ENCODE results near the gene SMIM45.

The SMIM45 gene

GRCh38 chr22:41951898-41952474 is at the start of gene SMIM45:
Gene SMIM45, plus strand, starts transcription at chr22:41952150.
- Histone ChIP-seq H3K27me3 (ENCODE audit: control insufficient read depth, insufficient read depth, low read length) (no peaks in the 10 kb centered on the region), H3K36me3 (ENCODE audit: control insufficient read depth, insufficient read depth, low read length) (no peaks in the 10 kb centered on the region), H3K9me3 (ENCODE audit: control insufficient read depth, low read length) (no peaks in the 10 kb centered on the region), H2AFZ (no peak within 1 kb of the TSS), H3K4me3 (ENCODE audit: low read depth, low read length) (no peak within 1 kb of the TSS), H3K79me2 (no peaks in the 10 kb centered on the region), H3K4me1 (no peaks in the 10 kb centered on the region), H3K4me2 (ENCODE audit: low read length) (no peak within 1 kb of the TSS), H3K9ac (no peak within 1 kb of the TSS), H3K27ac (no peak within 1 kb of the TSS)
- TF ChIP-seq CTCF (IDR thresholded peaks at IDR 0.05): no peak

GRCh38 chr22:41902932-41903421 is 49.0 kb upstream of the SMIM45 start:
- no peak overlapping the region for H2AFZ ChIP-seq
- H3K4me2 ChIP-seq (ENCODE audit: low read length): no peak overlapping the region
- no peaks in the 10 kb centered on the region for H3K27me3 ChIP-seq (ENCODE audit: control insufficient read depth, insufficient read depth, low read length)
- no peaks in the 10 kb centered on the region for H3K36me3 ChIP-seq (ENCODE audit: control insufficient read depth, insufficient read depth, low read length)
- H3K9ac ChIP-seq: no peak overlapping the region
- no peaks in the 10 kb centered on the region for H3K9me3 ChIP-seq (ENCODE audit: control insufficient read depth, low read length)
- no peak overlapping the region for H3K4me3 ChIP-seq (ENCODE audit: low read depth, low read length)
- no peaks in the 10 kb centered on the region for H3K4me1 ChIP-seq
- no peak overlapping the region for H3K27ac ChIP-seq
- TF ChIP-seq CTCF (IDR thresholded peaks at IDR 0.05): no peak
- H3K79me2 ChIP-seq: no peaks in the 10 kb centered on the region

GRCh38 chr22:41904450-41905410 is 47.2 kb upstream of the SMIM45 start:
- H3K27me3 ChIP-seq (ENCODE audit: control insufficient read depth, insufficient read depth, low read length): no peaks in the 10 kb centered on the region
- H3K4me2 ChIP-seq (ENCODE audit: low read length): no peak overlapping the region
- H3K79me2 ChIP-seq: no peaks in the 10 kb centered on the region
- H3K36me3 ChIP-seq (ENCODE audit: control insufficient read depth, insufficient read depth, low read length): no peaks in the 10 kb centered on the region
- H2AFZ ChIP-seq: no peak overlapping the region
- H3K9me3 ChIP-seq (ENCODE audit: control insufficient read depth, low read length): no peaks in the 10 kb centered on the region
- TF ChIP-seq CTCF (IDR thresholded peaks at IDR 0.05): no peak
- no peak overlapping the region for H3K9ac ChIP-seq
- H3K4me3 ChIP-seq (ENCODE audit: low read depth, low read length): no peak overlapping the region
- no peak overlapping the region for H3K27ac ChIP-seq
- no peaks in the 10 kb centered on the region for H3K4me1 ChIP-seq

- TF ChIP-seq CTCF (IDR thresholded peaks at IDR 0.05): no peak
- Histone ChIP-seq H3K36me3 (ENCODE audit: control insufficient read depth, insufficient read depth, low read length) (no peaks in the 10 kb centered on the region), H3K4me2 (ENCODE audit: low read length) (no peak overlapping the region), H3K27me3 (ENCODE audit: control insufficient read depth, insufficient read depth, low read length) (no peaks in the 10 kb centered on the region), H3K4me3 (ENCODE audit: low read depth, low read length) (no peak overlapping the region), H3K27ac (no peak overlapping the region), H2AFZ (no peak overlapping the region), H3K9ac (no peak overlapping the region), H3K4me1 (peaks cover under 1% of the 10 kb centered on the region), H3K79me2 (no peaks in the 10 kb centered on the region), H3K9me3 (ENCODE audit: control insufficient read depth, low read length) (no peaks in the 10 kb centered on the region)
Measured at GRCh38 chr22:41905411-41906202, 46.3 kb upstream of the SMIM45 start.

All from parathyroid adenoma (tissue), 2 donors.